Measurements from ENCODE around the gene FBP2.
"Not testable (repeated sequence)": the region's sequence is repeated elsewhere in the genome, so short reads cannot be mapped to it uniquely, and the experiment has no call there.

The FBP2 gene

GRCh38 chr9:94603259-94604160, 9.9 kb upstream of the FBP2 start:
- DNase-seq: no peak

GRCh38 chr9:94602666-94603065, 9.0 kb upstream of the FBP2 start:
- no peak for DNase-seq

- DNase-seq: no peak
These were observed 7.1 kb upstream of the FBP2 start for GRCh38 chr9:94600715-94601114.

DNA sequence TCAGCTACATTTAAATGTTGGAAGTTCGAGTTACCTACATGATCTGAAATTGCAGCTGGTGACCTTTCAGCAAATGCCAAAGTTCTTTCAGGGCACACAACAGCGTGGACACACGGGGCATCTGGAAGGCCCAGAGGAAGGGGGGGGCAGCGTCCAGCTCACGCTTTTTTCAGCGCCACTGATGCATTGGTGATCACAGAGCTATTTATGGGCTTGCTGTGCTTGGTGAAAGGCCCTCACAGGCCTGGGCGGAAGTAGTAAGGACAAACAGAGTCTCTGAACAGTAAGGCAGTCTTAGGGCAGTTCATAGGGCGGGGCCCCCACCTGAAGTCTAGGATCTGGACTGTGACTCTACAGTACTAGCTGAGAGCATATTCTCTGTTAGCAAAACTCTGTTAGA, 6.6 kb upstream of the FBP2 start:
- DNase-seq: no peak

DNA sequence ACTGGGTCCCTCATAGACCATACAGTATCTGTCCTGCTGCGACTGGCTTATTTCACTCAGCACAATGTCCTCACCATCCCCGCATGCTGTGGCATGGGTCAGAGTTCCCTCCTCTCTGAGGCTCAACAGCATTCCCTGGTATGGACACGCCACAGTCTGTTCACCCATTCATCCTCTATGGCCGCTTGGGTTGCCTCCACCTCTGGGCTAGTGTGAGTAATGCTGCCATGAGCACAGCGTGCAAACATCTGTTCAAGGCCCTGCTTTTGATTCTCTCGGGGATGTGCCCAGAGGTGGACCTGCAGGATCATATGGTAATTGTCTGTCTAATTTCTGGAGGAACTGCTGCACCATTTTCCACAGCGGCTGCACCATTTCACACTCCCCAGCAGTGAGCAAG, 5.5 kb upstream of the FBP2 start:
- no peak for DNase-seq

DNA sequence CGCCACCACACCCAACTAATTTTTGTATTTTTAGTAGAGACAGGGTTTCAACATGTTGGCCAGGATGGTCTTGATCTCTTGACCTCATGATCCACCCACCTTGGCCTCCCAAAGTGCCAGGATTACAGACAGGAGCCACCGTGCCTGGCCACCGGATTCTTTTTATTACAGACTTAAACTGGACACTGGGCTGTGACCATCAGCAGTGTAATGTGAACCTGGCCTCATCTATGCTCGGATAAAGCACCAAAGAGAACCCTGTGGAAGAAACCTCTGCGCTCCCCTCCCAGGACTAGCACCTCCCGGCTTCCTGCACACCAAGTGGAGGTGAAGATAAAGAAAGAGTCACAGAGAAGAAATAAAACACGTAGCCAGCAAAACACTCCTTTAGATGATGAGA, 941 bp downstream of the FBP2 start:
- not testable (repeated sequence) for DNase-seq

DNA sequence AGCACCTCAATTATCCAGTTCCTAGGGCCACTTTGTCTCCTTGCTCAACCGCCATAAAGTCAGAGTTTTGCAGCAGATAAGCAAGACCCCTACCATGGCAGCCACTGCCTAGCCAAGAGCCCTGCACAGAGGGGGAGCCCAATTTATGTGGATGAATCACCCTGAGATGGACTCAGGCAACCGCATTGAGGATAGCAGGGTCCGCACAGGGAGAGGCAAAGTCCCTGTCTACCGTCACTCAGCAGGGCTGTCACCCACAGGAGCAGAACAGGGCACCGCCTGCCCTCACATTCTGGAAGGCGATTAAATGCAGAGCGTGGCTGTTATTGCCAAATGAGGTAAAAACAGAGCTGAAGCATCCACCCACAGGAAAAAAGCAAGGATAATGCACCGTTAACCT, 1.7 kb downstream of the FBP2 start:
- DNase-seq: no peak

GRCh38 chr9:94591046-94591545, 2.5 kb downstream of the FBP2 start:
- DNase-seq: not testable (repeated sequence)

DNA sequence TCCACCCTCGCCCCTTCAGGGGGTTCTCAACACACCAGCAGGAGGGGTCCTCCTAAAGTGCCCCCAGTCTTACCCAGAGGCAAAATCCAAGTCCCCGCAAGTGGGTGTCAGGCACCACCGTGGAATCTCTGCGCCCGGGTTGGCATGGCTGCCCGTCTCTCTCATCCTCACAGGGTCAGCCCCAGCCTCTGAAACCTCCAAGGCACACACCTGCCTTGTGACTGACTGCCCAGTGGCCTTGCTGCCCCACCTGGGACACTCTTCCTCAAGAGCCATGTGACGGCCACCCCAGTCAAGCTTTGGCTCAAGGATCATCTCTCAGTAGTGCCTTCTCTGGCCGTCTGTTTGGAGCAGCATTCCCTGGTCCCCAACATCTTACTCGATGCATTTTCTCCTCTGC, 4.9 kb downstream of the FBP2 start:
- DNase-seq: no peak

DNA sequence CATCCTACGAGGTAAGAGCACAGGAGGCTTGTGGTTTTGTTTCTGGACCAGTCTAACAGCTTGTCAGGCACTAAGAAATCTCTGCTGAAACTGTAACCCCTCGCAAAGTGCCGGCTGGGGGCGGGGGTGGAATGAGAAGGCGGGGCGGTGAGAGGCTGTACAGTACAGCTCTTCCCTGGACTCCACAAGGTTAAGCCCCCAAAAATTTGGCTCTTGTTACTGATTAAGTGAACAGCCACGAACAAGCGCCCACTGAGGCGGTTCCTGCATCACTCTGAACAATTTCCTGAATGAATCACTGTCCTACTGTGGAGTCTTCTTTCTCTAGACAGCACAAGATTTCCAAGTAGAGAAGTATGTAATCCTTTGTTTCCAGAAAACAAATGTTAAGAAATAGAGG, 6.8 kb downstream of the FBP2 start:
- no peak for DNase-seq

DNA sequence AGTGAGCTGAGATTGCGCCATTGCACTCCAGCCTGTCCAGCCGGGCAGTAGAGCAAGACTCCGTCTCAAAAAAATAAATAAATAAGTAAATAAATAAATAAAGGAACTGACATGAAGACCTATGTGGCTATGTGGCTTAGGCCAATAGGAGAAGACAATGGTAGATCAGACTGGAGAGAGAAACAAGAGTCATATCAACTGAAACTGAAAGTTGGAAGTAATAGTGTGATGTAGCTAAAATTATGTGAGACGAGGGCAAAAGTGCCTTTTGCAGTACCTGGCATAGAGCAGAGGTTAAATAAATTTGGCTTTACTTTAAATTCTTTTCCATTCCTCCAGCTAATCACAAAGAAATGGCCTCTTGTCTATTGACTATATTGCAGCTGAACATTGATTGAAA, 7.3 kb downstream of the FBP2 start:
- no peak for DNase-seq

DNA sequence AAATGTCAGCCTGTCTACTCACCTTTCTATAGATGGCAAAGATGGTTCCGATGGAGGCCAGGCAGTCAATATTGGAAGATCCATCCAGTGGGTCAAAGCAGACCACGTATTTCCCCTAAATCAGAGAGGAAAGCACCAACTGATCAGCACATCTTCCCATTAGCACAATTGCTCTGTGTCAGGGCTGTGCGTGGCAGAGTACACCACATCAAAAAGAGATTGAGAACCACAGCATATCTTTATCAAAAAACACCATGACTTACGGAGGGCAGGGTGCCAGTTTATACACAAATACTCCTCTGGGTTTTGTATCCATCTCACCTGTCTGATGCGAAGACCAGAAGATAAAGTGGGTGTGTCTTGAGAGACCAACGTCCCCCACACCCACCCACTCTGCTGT, 9.1 kb downstream of the FBP2 start:
- DNase-seq: no peak

DNA sequence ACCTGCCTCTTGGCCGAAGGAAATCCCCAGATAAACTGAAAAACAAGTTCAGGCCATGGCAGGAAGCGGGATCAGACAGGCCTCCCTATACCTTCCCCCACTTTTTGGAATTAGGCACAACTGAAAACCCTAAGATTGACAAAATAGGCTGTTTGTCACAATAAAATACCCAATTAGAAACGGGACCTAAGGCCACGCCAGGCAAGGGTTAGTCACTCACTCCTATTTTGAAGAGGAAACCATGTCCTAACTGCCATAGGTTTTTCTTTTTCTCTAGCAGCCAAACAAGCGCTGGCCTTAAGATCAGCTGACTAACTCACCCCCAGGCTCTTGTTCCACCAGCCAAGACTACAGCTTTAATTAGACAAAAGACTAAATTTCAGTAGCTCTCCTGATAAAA, 11.9 kb downstream of the FBP2 start:
- no peak for DNase-seq

- DNase-seq: no peak
These were observed 16.1 kb downstream of the FBP2 start for GRCh38 chr9:94577571-94577970.

- no peak for DNase-seq
These were observed 16.6 kb downstream of the FBP2 start for GRCh38 chr9:94577036-94577435.

GRCh38 chr9:94576131-94576530, 17.5 kb downstream of the FBP2 start:
- no peak for DNase-seq

- no peak for DNase-seq
These were observed 24.5 kb downstream of the FBP2 start for GRCh38 chr9:94568972-94569712.

DNA sequence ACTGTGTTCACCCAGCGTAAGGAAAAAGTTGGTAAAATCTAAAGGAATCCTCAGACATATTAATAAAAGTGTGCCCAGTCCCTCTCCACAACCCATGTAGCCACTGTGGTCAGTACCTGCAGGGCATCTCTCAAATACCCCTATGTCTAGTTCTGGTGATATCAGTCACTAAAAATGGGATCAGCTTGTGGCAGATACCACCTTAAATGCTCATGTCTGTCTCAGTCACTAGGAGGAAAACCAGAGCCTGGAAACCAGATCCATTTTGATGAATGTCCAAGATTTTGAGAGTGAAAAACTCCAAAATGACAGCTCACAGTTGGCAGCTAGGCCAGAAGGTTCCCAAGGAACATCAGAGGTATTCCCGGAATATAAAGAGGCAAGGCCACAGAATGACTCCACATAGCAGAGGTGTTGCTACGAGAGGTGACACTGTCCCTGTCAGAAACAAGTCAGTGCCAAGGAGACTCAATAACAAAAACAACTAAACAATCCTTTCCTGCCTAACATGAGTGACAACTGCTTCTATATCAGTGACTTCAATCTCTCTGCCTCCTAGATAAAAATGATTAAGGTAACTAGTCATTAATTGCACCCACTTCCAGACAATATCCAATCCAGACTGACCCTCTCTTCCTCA, 25.3 kb downstream of the FBP2 start:
- DNase-seq: no peak

DNA sequence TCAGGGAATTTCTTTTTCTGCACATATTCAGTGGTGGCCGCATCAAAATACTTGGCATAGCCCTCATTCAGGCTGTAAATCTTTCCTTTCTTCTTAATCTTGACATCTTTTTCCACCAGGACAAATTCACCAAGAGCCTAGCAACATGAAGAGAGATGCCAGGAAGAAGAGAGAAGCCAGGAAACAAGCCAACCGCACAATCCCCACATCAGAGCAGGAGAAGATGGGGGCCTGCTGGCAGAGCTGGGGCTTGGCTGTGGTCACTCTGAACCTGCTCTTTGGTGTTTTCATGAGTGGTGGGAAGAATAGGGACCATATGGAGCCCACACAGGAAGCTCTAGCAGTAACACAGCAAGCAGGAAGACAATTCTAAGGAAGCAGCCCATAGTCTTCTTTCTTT, 26.4 kb downstream of the FBP2 start:
- no peak for DNase-seq

GRCh38 chr9:94566550-94566949, 27.1 kb downstream of the FBP2 start:
- DNase-seq: no peak

DNA sequence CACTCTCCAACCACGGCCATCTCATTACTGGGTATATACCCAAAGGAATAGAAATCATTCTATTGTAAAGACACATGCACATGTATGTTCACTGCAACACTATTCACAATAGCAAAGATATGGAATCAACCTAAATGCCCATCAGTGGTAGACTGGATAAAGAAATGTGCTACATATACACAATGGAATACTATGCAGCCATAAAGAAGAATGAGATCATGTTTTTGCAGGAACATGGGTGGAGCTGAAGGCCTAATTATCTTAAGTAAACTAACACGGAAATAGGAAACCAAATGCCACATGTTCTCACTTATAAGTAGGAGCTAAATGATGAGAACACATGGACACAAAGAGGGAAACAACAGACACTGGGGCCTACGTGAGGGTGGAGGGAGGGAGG, 29.3 kb downstream of the FBP2 start:
- not testable (repeated sequence) for DNase-seq

DNA sequence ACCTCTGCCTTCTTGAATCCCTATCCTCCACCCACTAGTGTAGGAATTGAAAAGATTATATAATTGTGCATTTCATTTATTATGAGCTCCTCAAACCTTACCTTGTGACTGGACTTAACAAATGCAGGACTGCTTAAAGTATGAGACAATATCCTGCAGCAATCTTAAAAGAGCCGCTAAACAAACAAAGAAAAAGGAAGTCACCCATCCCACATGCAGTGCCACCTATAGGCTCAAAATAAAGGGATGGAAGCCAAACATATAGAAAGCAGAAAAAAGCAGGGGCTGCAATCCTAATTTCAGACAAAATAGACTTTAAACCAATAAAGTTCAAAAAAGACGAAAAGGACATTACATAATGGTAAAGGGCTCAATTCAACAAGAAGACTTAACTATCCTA, 30.1 kb downstream of the FBP2 start:
- no peak for DNase-seq

DNA sequence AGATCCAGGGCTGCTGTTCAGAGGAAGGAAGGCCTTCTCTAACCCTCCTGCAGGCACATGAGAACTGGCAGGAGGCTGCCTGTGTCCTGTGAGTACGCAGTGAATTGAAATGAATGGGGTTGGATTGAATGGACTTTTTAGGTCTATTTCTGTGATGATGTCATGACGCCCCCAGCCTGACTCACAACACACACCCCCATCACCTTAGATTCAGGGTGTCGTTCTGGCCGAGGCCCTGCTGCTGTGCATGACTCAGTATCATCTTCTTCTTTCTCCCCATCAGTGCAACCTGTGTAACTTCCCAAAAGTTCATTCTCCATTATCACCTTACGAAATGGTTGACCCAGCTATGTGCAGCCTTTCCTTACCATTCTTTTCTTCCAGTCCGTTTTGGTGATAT, 33.4 kb downstream of the FBP2 start:
- DNase-seq: no peak

DNA sequence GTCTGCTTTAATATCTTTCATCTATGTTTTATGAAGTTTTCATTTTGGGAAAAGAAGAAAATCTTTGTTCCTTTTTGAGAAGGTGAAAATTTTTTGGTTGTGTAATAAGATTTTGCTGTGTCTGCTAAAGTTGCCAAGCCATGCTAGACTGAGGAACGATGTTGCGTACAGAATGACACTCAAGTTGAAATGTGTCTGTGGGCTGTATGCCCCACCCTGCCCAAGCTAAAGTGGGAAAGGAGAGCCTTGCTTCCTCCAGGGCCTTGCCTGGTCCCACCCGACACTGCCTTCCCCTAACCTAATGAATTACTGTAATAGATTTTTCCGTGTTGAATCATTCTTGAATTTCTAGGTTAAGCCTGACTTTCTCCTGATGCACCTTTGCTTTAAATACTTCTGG, 36.2 kb downstream of the FBP2 start:
- DNase-seq: no peak
